ENCODE data around the gene SEPTIN7. TPM values are rescaled to one million over a fixed set of nuclear protein-coding genes. Genes with fewer than 3 reads are reported as not detected.

The SEPTIN7 gene
- total and polyA plus RNA-seq, 12 donors, result 139 to 234 (median 200) TPM

- Histone ChIP-seq H3K4me3 (no peak overlapping the region), H3K27me3 (no peaks in the 10 kb centered on the region), H3K9me3 (peaks cover 0 to 6% (median 0%) of the 10 kb centered on the region in 11 donors), H3K27ac (no peak overlapping the region), H3K36me3 (no peaks in the 10 kb centered on the region), H3K4me1 (peaks cover 0 to 6% (median 0%) of the 10 kb centered on the region in 9 donors)
- TF ChIP-seq CTCF (IDR thresholded peaks at IDR 0.05), result no peak
- ATAC-seq, result no peak
- no peak for DNase-seq
- intact Hi-C loops (cut with DNase I), result no loop called here
Measured at GRCh38 chr7:35771776-35772175, 29.1 kb upstream of the SEPTIN7 start.

GRCh38 chr7:35773994-35774393 is 26.9 kb upstream of the SEPTIN7 start:
- peaks cover 0 to 14% (median 0%) of the 10 kb centered on the region in 9 donors for H3K4me1 ChIP-seq
- H3K4me3 ChIP-seq, result no peak overlapping the region
- no peaks in the 10 kb centered on the region for H3K27me3 ChIP-seq
- intact Hi-C loops (cut with DNase I), result no loop called here
- no peak for TF ChIP-seq CTCF (IDR thresholded peaks at IDR 0.05)
- no peaks in the 10 kb centered on the region for H3K9me3 ChIP-seq
- H3K27ac ChIP-seq, result no peak overlapping the region
- WGBS, 2 donors, result 97 to 100% methylated on average over 3 of the region's 3 CpGs
- no peaks in the 10 kb centered on the region for H3K36me3 ChIP-seq
- ATAC-seq (no peak), DNase-seq (no peak)

- Histone ChIP-seq H3K4me1 (peaks cover 0 to 14% (median 0%) of the 10 kb centered on the region in 9 donors), H3K27ac (no peak overlapping the region), H3K9me3 (no peaks in the 10 kb centered on the region), H3K4me3 (no peak overlapping the region), H3K27me3 (no peaks in the 10 kb centered on the region), H3K36me3 (no peaks in the 10 kb centered on the region)
- TF ChIP-seq CTCF (IDR thresholded peaks at IDR 0.05), result no peak
- ATAC-seq (no peak), DNase-seq (no peak)
- 72 to 85% methylated on average over 1 of the region's 1 CpG for WGBS, 2 donors
- intact Hi-C loops (cut with DNase I), result no loop called here
Measured at GRCh38 chr7:35776686-35777085, 24.2 kb upstream of the SEPTIN7 start.

- no peak overlapping the region for H3K27ac ChIP-seq
- H3K4me3 ChIP-seq, result no peak overlapping the region
- no peak for TF ChIP-seq CTCF (IDR thresholded peaks at IDR 0.05)
- no peaks in the 10 kb centered on the region for H3K36me3 ChIP-seq
- intact Hi-C loops (cut with DNase I), result no loop called here
- DNase-seq (no peak), ATAC-seq (no peak)
- H3K9me3 ChIP-seq, result no peaks in the 10 kb centered on the region
- no peaks in the 10 kb centered on the region for H3K27me3 ChIP-seq
- peaks cover 0 to 9% (median 0%) of the 10 kb centered on the region in 9 donors for H3K4me1 ChIP-seq
Measured at GRCh38 chr7:35777121-35777520, 23.7 kb upstream of the SEPTIN7 start.

GRCh38 chr7:35780070-35780469 is 20.8 kb upstream of the SEPTIN7 start:
- intact Hi-C loops (cut with DNase I), result no loop called here
- WGBS, 2 donors, result 95% methylated on average over 1 of the region's 1 CpG
- no peak for TF ChIP-seq CTCF (IDR thresholded peaks at IDR 0.05)

More at GRCh38 chr7:35780070-35780469, 20.8 kb upstream of the SEPTIN7 start:
- no peak for ATAC-seq
- H3K4me1 ChIP-seq, result peaks cover 0 to 8% (median 0%) of the 10 kb centered on the region in 9 donors
- no peaks in the 10 kb centered on the region for H3K36me3 ChIP-seq
- no peak overlapping the region for H3K27ac ChIP-seq
- no peaks in the 10 kb centered on the region for H3K9me3 ChIP-seq
- no peak overlapping the region for H3K4me3 ChIP-seq
- no peak for DNase-seq
- no peaks in the 10 kb centered on the region for H3K27me3 ChIP-seq
